ENCODE measurements around the gene CD38. TPM values are rescaled to one million over a fixed set of nuclear protein-coding genes. Genes with fewer than 3 reads are reported as not detected.

The CD38 gene
- total RNA-seq, 1 donor from 2014 or later, result not detected

GRCh38 chr4:15744016-15744545 is 34.0 kb upstream of the CD38 start:
- H3K4me3 Mint-ChIP-seq (ENCODE audit: unreplicated experiment), result no peak overlapping the region
- peaks cover 17% of the 10 kb centered on the region for H3K9me3 Mint-ChIP-seq (ENCODE audit: low read depth)
- peaks cover 4% of the 10 kb centered on the region for H3K27me3 Mint-ChIP-seq (ENCODE audit: low read depth)
- peaks cover 6% of the 10 kb centered on the region for H3K4me1 Mint-ChIP-seq (ENCODE audit: low read depth)
- peaks cover 4% of the 10 kb centered on the region for H3K36me3 Mint-ChIP-seq (ENCODE audit: low read depth)
- DNase-seq (ENCODE audit: low spot score), result no peak
- no peak for TF ChIP-seq CTCF (IDR thresholded peaks at IDR 0.05)
- no peak overlapping the region for H3K27ac Mint-ChIP-seq (ENCODE audit: unreplicated experiment)

- H3K27ac Mint-ChIP-seq (ENCODE audit: unreplicated experiment), result no peak overlapping the region
Measured at GRCh38 chr4:15746110-15746509, 32.0 kb upstream of the CD38 start.

GRCh38 chr4:15749001-15749400 is 29.1 kb upstream of the CD38 start:
- Mint-ChIP-seq H3K27ac (ENCODE audit: unreplicated experiment) (no peak overlapping the region), H3K4me3 (ENCODE audit: unreplicated experiment) (no peak overlapping the region), H3K9me3 (ENCODE audit: low read depth) (peaks cover 5% of the 10 kb centered on the region), H3K4me1 (ENCODE audit: low read depth) (peaks cover 3% of the 10 kb centered on the region), H3K36me3 (ENCODE audit: low read depth) (no peaks in the 10 kb centered on the region), H3K27me3 (ENCODE audit: low read depth) (peaks cover 4% of the 10 kb centered on the region)
- DNase-seq (ENCODE audit: low spot score), result no peak
- TF ChIP-seq CTCF (IDR thresholded peaks at IDR 0.05), result no peak

More at GRCh38 chr4:15746110-15746509, 32.0 kb upstream of the CD38 start:
- peaks cover 4% of the 10 kb centered on the region for H3K27me3 Mint-ChIP-seq (ENCODE audit: low read depth)
- peaks cover 15% of the 10 kb centered on the region for H3K9me3 Mint-ChIP-seq (ENCODE audit: low read depth)
- H3K36me3 Mint-ChIP-seq (ENCODE audit: low read depth), result peaks cover 3% of the 10 kb centered on the region
- TF ChIP-seq CTCF (IDR thresholded peaks at IDR 0.05), result no peak
- H3K4me3 Mint-ChIP-seq (ENCODE audit: unreplicated experiment), result no peak overlapping the region
- peaks cover 4% of the 10 kb centered on the region for H3K4me1 Mint-ChIP-seq (ENCODE audit: low read depth)
- DNase-seq (ENCODE audit: low spot score), result no peak

GRCh38 chr4:15751153-15751552 is 27.0 kb upstream of the CD38 start:
- TF ChIP-seq CTCF (IDR thresholded peaks at IDR 0.05), result no peak
- H3K9me3 Mint-ChIP-seq (ENCODE audit: low read depth), result peaks cover 2% of the 10 kb centered on the region

GRCh38 chr4:15753081-15753480 is 25.0 kb upstream of the CD38 start:
- no peak for TF ChIP-seq CTCF (IDR thresholded peaks at IDR 0.05)

More at GRCh38 chr4:15751153-15751552, 27.0 kb upstream of the CD38 start:
- no peak overlapping the region for H3K4me3 Mint-ChIP-seq (ENCODE audit: unreplicated experiment)
- peaks cover 4% of the 10 kb centered on the region for H3K27me3 Mint-ChIP-seq (ENCODE audit: low read depth)
- H3K4me1 Mint-ChIP-seq (ENCODE audit: low read depth), result peaks cover 13% of the 10 kb centered on the region
- DNase-seq (ENCODE audit: low spot score), result no peak
- H3K27ac Mint-ChIP-seq (ENCODE audit: unreplicated experiment), result no peak overlapping the region
- no peaks in the 10 kb centered on the region for H3K36me3 Mint-ChIP-seq (ENCODE audit: low read depth)

More at GRCh38 chr4:15753081-15753480, 25.0 kb upstream of the CD38 start:
- no peak for DNase-seq (ENCODE audit: low spot score)
- Mint-ChIP-seq H3K27ac (ENCODE audit: unreplicated experiment) (no peak overlapping the region), H3K27me3 (ENCODE audit: low read depth) (peaks cover 4% of the 10 kb centered on the region), H3K36me3 (ENCODE audit: low read depth) (no peaks in the 10 kb centered on the region), H3K9me3 (ENCODE audit: low read depth) (no peaks in the 10 kb centered on the region), H3K4me3 (ENCODE audit: unreplicated experiment) (no peak overlapping the region), H3K4me1 (ENCODE audit: low read depth) (peaks cover 18% of the 10 kb centered on the region)
